Adrenal gland (tissue), 12 donors: ENCODE data around the gene ASS1. TPM values are rescaled to one million over a fixed set of nuclear protein-coding genes. Genes with fewer than 3 reads are reported as not detected.

Source experiments
- DNase-seq, 7 donors: peaks; one replicate each; pipeline ENCODE4 v3.0.0-alpha.2; 2019 to 2020
- H3K27ac ChIP-seq, 5 donors: fragments of 200-600 bp; sonication (generic) in 4 of 5; 1 replicate in 3 of 5; 2 replicates in 2 of 5; pipeline versions ENCODE4 v1.5.1 to v1.8.0; 2016 to 2020; ENCODE audit warnings: mild to moderate bottlenecking in 1 of 5
- H3K27me3 ChIP-seq: fragments of 200-600 bp; 2 replicates; pipeline ENCODE4 v1.8.0; 2021
- H3K36me3 ChIP-seq, 2 donors: fragments of 200-600 bp; replicated peaks in 1 of 2; 1 replicate in 1 of 2; 2 replicates in 1 of 2; pipeline versions ENCODE4 v1.5.1 to v1.8.0; 2018 to 2022
- H3K4me1 ChIP-seq, 2 donors: fragments of 200-600 bp; replicated peaks in 1 of 2; 1 replicate in 1 of 2; 2 replicates in 1 of 2; pipeline versions ENCODE4 v1.5.1 to v1.8.0; 2018 to 2021
- H3K4me3 ChIP-seq, 4 donors: fragments of 200-600 bp; sonication (generic) in 3 of 4; one replicate each; pipeline ENCODE4 v1.5.1; 2016 to 2018
- H3K9me3 ChIP-seq, 3 donors: fragments of 200-600 bp; sonication (generic) in 1 of 3; replicated peaks in 1 of 3; 1 replicate in 2 of 3; 2 replicates in 1 of 3; pipeline versions ENCODE4 v1.5.1 to v1.8.0; 2016 to 2021
- CTCF ChIP-seq, 6 experiments: fragments of 450-650 bp in 4 of 6; fragments of 200-600 bp in 2 of 6; sonication (generic) in 1 of 6; IDR thresholded peaks; 1 replicate in 5 of 6; 2 replicates in 1 of 6; pipeline versions ENCODE4 v1.5.1 to v1.8.0; 2016 to 2021; ENCODE audit warnings: antibody characterized with exemption in 6 of 6, mild to moderate bottlenecking in 2 of 6, moderate library complexity in 1 of 6
- POLR2A ChIP-seq, 2 donors: fragments of 450-650 bp; IDR thresholded peaks; one replicate each; pipeline ENCODE4 v1.6.1; 2017; ENCODE audit warnings: antibody characterized with exemption in 2 of 2, mild to moderate bottlenecking in 2 of 2, moderate library complexity in 1 of 2
- WGBS, 4 donors: extraction: QIAGEN DNeasy Blood & Tissue Kit in 2 of 4; methylation state at CpG; one replicate each; pipeline versions ENCODE4 v1.1.5 to v1.1.7; 2013 to 2017; 5-methylcytosine and 5-hydroxymethylcytosine counted together
- intact Hi-C, 2 donors: fragments of 100-400 bp; cut with DNase I; formaldehyde crosslinking; loops; one replicate each; pipeline versions ENCODE4 v1.14.1 to v1.15.0; 2022 to 2023
- polyA plus RNA-seq, 3 donors: library from polyadenylated mRNA; stranded (reverse); fragments of 200-250 nt in 2 of 3; fragments of 350-450 nt in 1 of 3; fragmentation: Illumina TruSeq in 1 of 3; extraction: RNeasy Lipid Tissue Mini Kit (QIAGEN cat#74804) in 1 of 3; gene quantifications; one replicate each; pipeline ENCODE4 v1.2.3, GENCODE V29; 2013 to 2014
- total RNA-seq, 9 donors: library from RNA; depleted of rRNA in 4 of 9; stranded (reverse); fragments of >200 nt in 4 of 9; fragments of 120-200 nt in 1 of 9; fragmentation: NEBNext Ultra II Directional in 1 of 9; extraction: Animal tissue kit (Norgen Biotek cat#: 25700) in 1 of 9; gene quantifications; one replicate each; pipeline versions ENCODE4 v1.1.0 to v1.2.4, GENCODE V29; 2013 to 2023
- donor health status: healthy with polysubstance abuse.
- donor health status: Bipolar disorder and iron deficiency.
- donor health status: DM: yes; HTN: yes; CAD: no.
- donor health status: DM: no; HTN: no; CAD: no.
- donor health status: DM: no; HTN: no; CAD: no.
- donor health status: DM: yes; HTN: yes; CAD: no.

Gene ASS1
- total and polyA plus RNA-seq, 12 donors, result 11.3 to 438 (median 232) TPM

GRCh38 chr9:130478152-130478551, 33.4 kb downstream of the ASS1 start:
- TF ChIP-seq CTCF (IDR thresholded peaks at IDR 0.05) (no peak), POLR2A (IDR thresholded peaks at IDR 0.05) (no peak)
- 82 to 93% (median 92%) methylated on average over 4 to 9 of the region's 9 CpGs for WGBS, 4 donors
- no peak overlapping the region for H3K27ac ChIP-seq
- H3K4me1 ChIP-seq, result no peaks in the 10 kb centered on the region
- no peaks in the 10 kb centered on the region for H3K27me3 ChIP-seq
- H3K9me3 ChIP-seq, result no peaks in the 10 kb centered on the region
- intact Hi-C loops, result no loop called here
- no peak overlapping the region for H3K4me3 ChIP-seq
- no peaks in the 10 kb centered on the region for H3K36me3 ChIP-seq
- no peak for DNase-seq

GRCh38 chr9:130478736-130479575, 34.2 kb downstream of the ASS1 start:
- WGBS, 4 donors, result 84 to 89% (median 87%) methylated on average over 24 to 35 of the region's 35 CpGs
- no peaks in the 10 kb centered on the region for H3K36me3 ChIP-seq
- intact Hi-C loops, result no loop called here

GRCh38 chr9:130479587-130479986, 34.8 kb downstream of the ASS1 start:
- TF ChIP-seq POLR2A (IDR thresholded peaks at IDR 0.05), result no peak
- no peak for TF ChIP-seq CTCF (IDR thresholded peaks at IDR 0.05)
- WGBS, 4 donors, result 82 to 92% (median 89%) methylated on average over 9 to 19 of the region's 19 CpGs

More at GRCh38 chr9:130478736-130479575, 34.2 kb downstream of the ASS1 start:
- H3K27me3 ChIP-seq, result no peaks in the 10 kb centered on the region
- H3K4me1 ChIP-seq, result no peaks in the 10 kb centered on the region
- no peaks in the 10 kb centered on the region for H3K9me3 ChIP-seq
- no peak for DNase-seq
- no peak overlapping the region for H3K27ac ChIP-seq
- no peak overlapping the region for H3K4me3 ChIP-seq
- TF ChIP-seq CTCF (IDR thresholded peaks at IDR 0.05), result no peak
- TF ChIP-seq POLR2A (IDR thresholded peaks at IDR 0.05), result no peak

GRCh38 chr9:130480673-130481072, 35.9 kb downstream of the ASS1 start:
- Histone ChIP-seq H3K27me3 (no peaks in the 10 kb centered on the region), H3K4me1 (no peaks in the 10 kb centered on the region), H3K36me3 (no peaks in the 10 kb centered on the region), H3K9me3 (no peaks in the 10 kb centered on the region), H3K27ac (no peak overlapping the region), H3K4me3 (no peak overlapping the region)
- 85 to 91% (median 87%) methylated on average over 8 to 16 of the region's 16 CpGs for WGBS, 4 donors
- intact Hi-C loops, result no loop called here
- no peak for DNase-seq
- no peak for TF ChIP-seq POLR2A (IDR thresholded peaks at IDR 0.05)
- TF ChIP-seq CTCF (IDR thresholded peaks at IDR 0.05), result no peak

More at GRCh38 chr9:130479587-130479986, 34.8 kb downstream of the ASS1 start:
- H3K27me3 ChIP-seq, result no peaks in the 10 kb centered on the region
- H3K4me1 ChIP-seq, result no peaks in the 10 kb centered on the region
- no peaks in the 10 kb centered on the region for H3K36me3 ChIP-seq
- intact Hi-C loops, result no loop called here
- H3K9me3 ChIP-seq, result no peaks in the 10 kb centered on the region
- no peak overlapping the region for H3K4me3 ChIP-seq
- H3K27ac ChIP-seq, result no peak overlapping the region
- DNase-seq, result no peak
